ENCODE results near the gene SMIM29. TPM values are rescaled to one million over a fixed set of nuclear protein-coding genes. Genes with fewer than 3 reads are reported as not detected.
"Not testable (repeated sequence)": the region's sequence is repeated elsewhere in the genome, so short reads cannot be mapped to it uniquely, and the experiment has no call there.

SMIM29 gene
- polyA plus RNA-seq, 4 donors: 9.3 to 27.3 (median 21.5) TPM

DNA sequence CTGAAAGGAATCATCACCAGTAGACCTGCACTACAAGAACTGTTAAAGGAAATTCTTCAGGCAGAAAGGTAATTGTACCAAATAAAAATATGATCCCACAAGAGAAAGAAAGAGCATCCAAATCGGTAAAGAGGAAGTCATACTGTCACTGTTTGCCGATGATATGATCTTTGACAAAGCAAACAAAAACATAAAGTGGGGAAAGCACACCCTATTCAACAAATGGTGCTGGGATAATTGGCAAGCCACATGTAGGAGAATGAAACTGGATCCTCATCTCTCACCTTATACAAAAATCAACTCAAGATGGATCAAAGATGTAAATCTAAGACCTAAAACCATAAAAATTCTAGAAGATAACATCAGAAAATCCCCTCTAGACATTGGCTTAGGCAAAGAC is 3.6 kb upstream of the SMIM29 start:
- not testable (repeated sequence) for H3K9me3 ChIP-seq (ENCODE audit: control insufficient read depth in 2 of 2, insufficient read depth in 1 of 2, low read depth in 1 of 2, low read length in 1 of 2); H3K27me3 ChIP-seq (ENCODE audit: control insufficient read depth in 3 of 3, insufficient read depth in 3 of 3, low read length in 3 of 3); DNase-seq; H3K27ac ChIP-seq (ENCODE audit: low read depth in 1 of 3, low read length in 2 of 3); H3K36me3 ChIP-seq (ENCODE audit: control insufficient read depth in 3 of 3, insufficient read depth in 2 of 3, low read depth in 1 of 3, low read length in 3 of 3); H3K4me1 ChIP-seq (ENCODE audit: control insufficient read depth in 3 of 3, insufficient read depth in 2 of 3, low read depth in 1 of 3, low read length in 2 of 3); FAIRE-seq; H3K4me3 ChIP-seq (ENCODE audit: low read depth in 1 of 3, low read length in 3 of 3)
- 31 to 43% (median 34%) methylated on average over 2 of the region's 2 CpGs for WGBS, 3 donors

DNA sequence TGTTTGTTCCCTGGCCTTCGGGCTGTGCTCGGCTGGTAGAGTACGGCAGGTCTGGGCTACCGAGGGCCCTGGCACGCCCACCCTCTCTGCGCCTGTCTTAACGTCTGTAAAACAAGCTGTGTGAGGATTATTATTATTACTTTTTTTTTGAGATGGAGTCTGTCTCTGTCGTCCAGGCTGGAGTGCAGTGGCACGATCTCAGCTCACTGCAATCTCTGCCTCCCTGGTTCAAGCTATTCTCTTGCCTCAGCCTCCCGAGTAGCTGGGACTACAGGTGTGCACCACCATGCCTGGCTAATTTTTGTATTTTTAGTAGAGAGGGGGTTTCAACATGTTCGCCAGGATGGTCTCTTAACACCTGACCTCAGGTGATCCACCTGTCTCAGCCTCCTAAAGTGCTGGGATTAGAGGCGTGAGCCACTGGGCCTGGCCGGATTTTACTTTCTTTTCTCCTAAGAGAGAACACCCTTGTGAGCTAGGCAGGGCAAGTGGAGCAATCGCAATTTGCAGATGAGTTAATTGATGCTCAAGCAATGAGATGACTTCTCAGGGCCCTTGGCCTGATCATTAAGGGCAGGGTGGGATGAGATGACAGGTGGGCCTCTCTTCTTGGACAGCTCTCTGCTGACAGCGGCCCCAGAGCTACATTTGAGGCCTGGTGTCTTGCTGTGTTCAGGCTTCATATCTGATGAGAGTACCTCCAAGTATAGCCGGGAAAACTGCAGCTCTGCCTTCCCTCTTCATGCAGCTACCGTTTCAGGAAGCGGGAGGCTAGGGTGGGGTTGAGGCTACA is 859 bp upstream of the SMIM29 start:
- DNase-seq (no peak), FAIRE-seq (no peak)
- Histone ChIP-seq H3K9me3 (ENCODE audit: control insufficient read depth in 2 of 2, insufficient read depth in 1 of 2, low read depth in 1 of 2, low read length in 1 of 2) (no peaks in the 10 kb centered on the region), H3K27ac (ENCODE audit: low read depth in 1 of 3, low read length in 2 of 3) (peak overlapping the region; percentile 66 to 95 (median 74)), H3K4me3 (ENCODE audit: low read depth in 1 of 3, low read length in 3 of 3) (peak overlapping the region; percentile 61 to 71 (median 63)), H3K27me3 (ENCODE audit: control insufficient read depth in 3 of 3, insufficient read depth in 3 of 3, low read length in 3 of 3) (no peaks in the 10 kb centered on the region), H3K36me3 (ENCODE audit: control insufficient read depth in 3 of 3, insufficient read depth in 2 of 3, low read depth in 1 of 3, low read length in 3 of 3) (peaks cover 0 to 18% (median 1%) of the 10 kb centered on the region in 3 donors), H3K4me1 (ENCODE audit: control insufficient read depth in 3 of 3, insufficient read depth in 2 of 3, low read depth in 1 of 3, low read length in 2 of 3) (peaks cover 0 to 4% (median 0%) of the 10 kb centered on the region in 3 donors)
- WGBS, 3 donors: 39 to 43% (median 39%) methylated on average over 18 of the region's 18 CpGs

DNA sequence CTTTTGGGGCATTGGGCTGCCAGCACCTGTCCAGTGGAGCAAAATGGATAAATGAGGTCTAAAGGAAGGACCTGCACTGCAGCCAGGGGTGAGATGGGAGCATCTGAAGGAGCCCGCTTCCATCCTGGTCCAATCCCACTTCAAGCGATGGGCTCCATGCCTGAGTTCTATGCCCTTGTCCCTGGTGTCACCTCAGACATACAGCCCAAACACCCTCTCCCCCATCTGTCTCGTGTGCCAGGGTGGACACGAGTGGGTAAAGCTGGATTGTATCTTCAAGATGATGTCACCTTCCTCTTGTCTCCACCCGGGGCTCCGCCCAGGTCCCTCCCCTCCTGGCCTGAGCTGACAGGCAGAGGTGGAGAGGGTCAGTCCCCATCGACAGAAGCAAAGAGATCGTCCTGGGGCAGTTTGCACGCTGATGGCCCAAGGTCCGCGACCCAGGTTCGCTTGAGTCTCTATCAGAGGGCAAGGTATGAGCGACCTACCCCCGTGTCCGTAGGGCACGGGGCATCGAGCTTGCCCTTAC is 544 bp downstream of the SMIM29 start:
- 9 to 10% (median 9%) methylated on average over 16 to 17 of the region's 17 CpGs for WGBS, 3 donors
- peak overlapping the region; percentile 67 to 85 (median 69) for H3K27ac ChIP-seq (ENCODE audit: low read depth in 1 of 3, low read length in 2 of 3)
- H3K4me3 ChIP-seq (ENCODE audit: low read depth in 1 of 3, low read length in 3 of 3): peak overlapping the region; percentile 40 to 85 (median 63)
- H3K4me1 ChIP-seq (ENCODE audit: control insufficient read depth in 3 of 3, insufficient read depth in 2 of 3, low read depth in 1 of 3, low read length in 2 of 3): peaks cover 0 to 8% (median 4%) of the 10 kb centered on the region in 3 donors
- H3K27me3 ChIP-seq (ENCODE audit: control insufficient read depth in 3 of 3, insufficient read depth in 3 of 3, low read length in 3 of 3): no peaks in the 10 kb centered on the region
- H3K9me3 ChIP-seq (ENCODE audit: control insufficient read depth in 2 of 2, insufficient read depth in 1 of 2, low read depth in 1 of 2, low read length in 1 of 2): no peaks in the 10 kb centered on the region
- peaks cover 0 to 32% (median 4%) of the 10 kb centered on the region in 3 donors for H3K36me3 ChIP-seq (ENCODE audit: control insufficient read depth in 3 of 3, insufficient read depth in 2 of 3, low read depth in 1 of 3, low read length in 3 of 3)
- DNase-seq (peak; percentile 42 to 59), FAIRE-seq (no peak)

DNA sequence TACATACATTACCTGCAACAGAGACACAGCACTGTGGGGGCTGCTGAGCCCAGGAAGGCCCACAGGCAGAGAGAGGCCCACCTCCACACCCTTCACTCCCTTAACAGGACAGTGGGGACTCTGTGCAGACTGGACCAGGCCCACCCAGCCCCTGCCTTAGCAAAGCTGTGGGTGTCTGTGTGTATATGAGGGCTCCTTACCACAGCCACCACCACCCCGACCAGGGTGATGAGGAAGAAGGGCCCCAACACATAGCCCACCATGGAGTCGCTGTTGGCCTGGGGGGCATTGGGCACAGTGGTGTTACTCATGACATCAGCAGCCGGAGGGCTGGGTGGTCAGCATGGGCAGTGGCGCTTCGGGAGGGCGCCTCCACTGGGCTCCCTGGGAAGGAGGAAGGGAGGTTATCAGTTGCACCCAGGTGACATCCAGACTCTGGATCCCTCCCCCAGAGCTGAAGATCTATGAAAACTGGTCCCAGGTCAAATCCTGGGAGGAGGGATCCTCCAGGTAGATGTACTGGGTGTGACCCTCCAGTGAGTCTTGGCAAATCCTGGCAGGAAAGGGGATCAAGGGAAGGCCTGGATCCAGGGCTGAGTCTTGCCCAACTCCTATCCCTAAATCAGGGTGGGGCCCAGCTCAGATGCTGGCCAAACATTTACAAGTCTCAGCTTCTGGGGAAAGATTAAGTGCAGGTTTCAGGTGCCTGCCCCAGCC is 1.2 kb downstream of the SMIM29 start:
- H3K9me3 ChIP-seq (ENCODE audit: control insufficient read depth in 2 of 2, insufficient read depth in 1 of 2, low read depth in 1 of 2, low read length in 1 of 2): no peaks in the 10 kb centered on the region

DNA sequence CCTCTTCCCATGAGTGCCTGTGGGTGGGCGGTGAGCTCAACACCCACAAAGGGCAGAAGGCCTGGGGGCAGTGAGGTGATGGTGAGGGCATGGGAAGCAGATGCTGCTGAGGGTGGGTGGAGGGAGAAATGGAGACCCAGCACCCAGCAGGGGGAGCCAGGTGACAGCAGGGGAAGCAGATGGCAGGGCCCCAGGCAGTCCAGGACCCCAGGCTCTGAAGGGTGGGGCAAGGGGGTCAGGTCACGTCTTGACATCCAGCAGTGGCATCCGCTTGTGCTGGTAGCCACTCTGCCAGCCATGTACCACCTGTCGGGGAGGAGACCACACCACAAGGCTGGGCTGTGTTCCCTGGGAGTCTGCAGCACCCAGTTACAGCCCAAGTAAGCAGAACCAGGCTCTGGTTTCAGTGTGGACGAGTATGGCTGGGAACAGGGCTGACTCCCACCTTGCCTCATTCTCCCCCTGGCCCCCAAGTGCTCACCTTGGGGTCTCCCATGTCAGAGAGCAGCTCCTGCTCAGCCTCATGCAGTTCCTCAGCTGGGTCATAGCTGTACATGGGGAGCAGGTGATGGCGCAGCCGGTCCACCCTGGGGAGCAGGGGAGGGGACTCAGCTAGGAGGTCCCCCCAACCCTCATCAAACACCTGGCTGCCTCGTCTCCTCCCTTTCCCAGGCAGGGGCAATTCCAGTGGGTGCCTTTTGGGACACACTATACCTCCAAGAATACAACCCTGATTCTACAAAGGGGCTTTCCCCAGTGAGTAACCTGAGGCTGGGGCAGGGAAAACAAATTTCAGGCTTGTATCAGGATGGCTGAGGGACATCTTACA is 2.0 kb downstream of the SMIM29 start:
- H3K4me1 ChIP-seq (ENCODE audit: control insufficient read depth in 3 of 3, insufficient read depth in 2 of 3, low read depth in 1 of 3, low read length in 2 of 3): peaks cover 0 to 14% (median 4%) of the 10 kb centered on the region in 3 donors
- no peaks in the 10 kb centered on the region for H3K27me3 ChIP-seq (ENCODE audit: control insufficient read depth in 3 of 3, insufficient read depth in 3 of 3, low read length in 3 of 3)
- WGBS, 3 donors: 40 to 59% (median 44%) methylated on average over 8 of the region's 8 CpGs
- H3K27ac ChIP-seq (ENCODE audit: low read depth in 1 of 3, low read length in 2 of 3): peak overlapping the region in 2 of 3 donors; percentile 0 to 19
- H3K36me3 ChIP-seq (ENCODE audit: control insufficient read depth in 3 of 3, insufficient read depth in 2 of 3, low read depth in 1 of 3, low read length in 3 of 3): peaks cover under 1 to 47% (median 4%) of the 10 kb centered on the region in 3 donors
- FAIRE-seq (no peak), DNase-seq (peak in 1 of 2 donors; percentile 39)
- no peak overlapping the region for H3K4me3 ChIP-seq (ENCODE audit: low read depth in 1 of 3, low read length in 3 of 3)
- H3K9me3 ChIP-seq (ENCODE audit: control insufficient read depth in 2 of 2, insufficient read depth in 1 of 2, low read depth in 1 of 2, low read length in 1 of 2): no peaks in the 10 kb centered on the region

More for the DNA sequence above, 1.2 kb downstream of the SMIM29 start:
- no peak for DNase-seq
- no peak for FAIRE-seq
- Histone ChIP-seq H3K4me3 (ENCODE audit: low read depth in 1 of 3, low read length in 3 of 3) (no peak overlapping the region), H3K27ac (ENCODE audit: low read depth in 1 of 3, low read length in 2 of 3) (peak overlapping the region in 1 of 3 donors; percentile 85), H3K4me1 (ENCODE audit: control insufficient read depth in 3 of 3, insufficient read depth in 2 of 3, low read depth in 1 of 3, low read length in 2 of 3) (peaks cover 0 to 14% (median 4%) of the 10 kb centered on the region in 3 donors), H3K27me3 (ENCODE audit: control insufficient read depth in 3 of 3, insufficient read depth in 3 of 3, low read length in 3 of 3) (no peaks in the 10 kb centered on the region), H3K36me3 (ENCODE audit: control insufficient read depth in 3 of 3, insufficient read depth in 2 of 3, low read depth in 1 of 3, low read length in 3 of 3) (peaks cover 0 to 39% (median 4%) of the 10 kb centered on the region in 3 donors)
- WGBS, 3 donors: 58 to 77% (median 61%) methylated on average over 6 of the region's 6 CpGs

DNA sequence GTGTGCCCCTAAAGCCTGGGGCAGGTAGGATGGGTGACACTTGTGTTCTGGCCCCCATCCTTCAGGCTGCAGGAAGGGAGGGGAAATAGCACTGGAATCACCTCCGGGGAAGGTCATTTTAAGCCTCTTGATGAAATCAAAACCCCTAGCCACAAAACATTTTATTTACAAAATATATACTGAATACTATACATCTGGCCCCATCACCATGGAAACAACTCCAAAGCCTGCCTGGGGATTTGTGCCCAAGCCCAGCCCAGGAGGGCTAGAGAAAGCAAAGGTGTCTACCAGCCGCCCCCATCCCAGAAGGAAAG is 2.6 kb downstream of the SMIM29 start:
- 40 to 61% (median 43%) methylated on average over 2 of the region's 2 CpGs for WGBS, 3 donors
- no peak overlapping the region for H3K4me3 ChIP-seq (ENCODE audit: low read depth in 1 of 3, low read length in 3 of 3)
- FAIRE-seq (no peak), DNase-seq (no peak)
- H3K36me3 ChIP-seq (ENCODE audit: control insufficient read depth in 3 of 3, insufficient read depth in 2 of 3, low read depth in 1 of 3, low read length in 3 of 3): peaks cover 2 to 53% (median 6%) of the 10 kb centered on the region in 3 donors
- H3K27ac ChIP-seq (ENCODE audit: low read depth in 1 of 3, low read length in 2 of 3): no peak overlapping the region
- peaks cover 0 to 14% (median 4%) of the 10 kb centered on the region in 3 donors for H3K4me1 ChIP-seq (ENCODE audit: control insufficient read depth in 3 of 3, insufficient read depth in 2 of 3, low read depth in 1 of 3, low read length in 2 of 3)
- H3K9me3 ChIP-seq (ENCODE audit: control insufficient read depth in 2 of 2, insufficient read depth in 1 of 2, low read depth in 1 of 2, low read length in 1 of 2): no peaks in the 10 kb centered on the region
- no peaks in the 10 kb centered on the region for H3K27me3 ChIP-seq (ENCODE audit: control insufficient read depth in 3 of 3, insufficient read depth in 3 of 3, low read length in 3 of 3)

DNA sequence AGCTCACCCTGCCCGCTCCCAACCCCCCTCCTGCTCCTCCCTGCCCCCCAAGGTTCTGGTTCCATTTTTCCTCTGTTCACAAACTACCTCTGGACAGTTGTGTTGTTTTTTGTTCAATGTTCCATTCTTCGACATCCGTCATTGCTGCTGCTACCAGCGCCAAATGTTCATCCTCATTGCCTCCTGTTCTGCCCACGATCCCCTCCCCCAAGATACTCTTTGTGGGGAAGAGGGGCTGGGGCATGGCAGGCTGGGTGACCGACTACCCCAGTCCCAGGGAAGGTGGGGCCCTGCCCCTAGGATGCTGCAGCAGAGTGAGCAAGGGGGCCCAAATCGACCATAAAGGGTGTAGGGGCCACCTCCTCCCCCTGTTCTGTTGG is 3.1 kb downstream of the SMIM29 start:
- not testable (repeated sequence) for FAIRE-seq; DNase-seq; H3K9me3 ChIP-seq (ENCODE audit: control insufficient read depth in 2 of 2, insufficient read depth in 1 of 2, low read depth in 1 of 2, low read length in 1 of 2); H3K27me3 ChIP-seq (ENCODE audit: control insufficient read depth in 3 of 3, insufficient read depth in 3 of 3, low read length in 3 of 3); H3K27ac ChIP-seq (ENCODE audit: low read depth in 1 of 3, low read length in 2 of 3); H3K4me3 ChIP-seq (ENCODE audit: low read depth in 1 of 3, low read length in 3 of 3)
- H3K36me3 ChIP-seq (ENCODE audit: control insufficient read depth in 3 of 3, insufficient read depth in 2 of 3, low read depth in 1 of 3, low read length in 3 of 3): peaks cover 2 to 57% (median 6%) of the 10 kb centered on the region in 3 donors
- 68 to 75% (median 71%) methylated on average over 7 of the region's 7 CpGs for WGBS, 3 donors
- peaks cover 0 to 14% (median 4%) of the 10 kb centered on the region in 3 donors for H3K4me1 ChIP-seq (ENCODE audit: control insufficient read depth in 3 of 3, insufficient read depth in 2 of 3, low read depth in 1 of 3, low read length in 2 of 3)

All from small intestine (tissue), 7 donors.